Measurements from ENCODE around the gene RIMS4. TPM values are rescaled to one million over a fixed set of nuclear protein-coding genes. Genes with fewer than 3 reads are reported as not detected.

Gene RIMS4
- total and polyA plus RNA-seq, 2 donors = 0.14 to 0.21 TPM

GRCh38 chr20:44819936-44820335 lies 9.6 kb upstream of the RIMS4 start:
- Histone ChIP-seq H3K9me3 (ENCODE audit: control insufficient read depth in 2 of 2, insufficient read depth in 1 of 2, low read length in 1 of 2) (no peaks in the 10 kb centered on the region), H3K27me3 (ENCODE audit: control insufficient read depth in 2 of 2, insufficient read depth in 1 of 2, low read length in 1 of 2) (peaks cover 0 to 11% of the 10 kb centered on the region in 2 donors), H3K4me1 (ENCODE audit: control insufficient read depth in 2 of 2, insufficient read depth in 2 of 2, low read length in 2 of 2) (no peaks in the 10 kb centered on the region), H3K36me3 (ENCODE audit: control insufficient read depth in 2 of 2, insufficient read depth in 2 of 2, low read length in 1 of 2) (no peaks in the 10 kb centered on the region), H3K27ac (ENCODE audit: low read depth in 1 of 2, low read length in 1 of 2) (no peak overlapping the region), H3K4me3 (ENCODE audit: low read length in 2 of 2) (no peak overlapping the region)
- DNase-seq (ENCODE audit: low read depth in 6 of 9, low spot score in 9 of 9) = no peak
- 91% methylated on average over 4 of the region's 4 CpGs for WGBS

GRCh38 chr20:44817143-44817910 lies 7.0 kb upstream of the RIMS4 start:
- WGBS = 89% methylated on average over 6 of the region's 6 CpGs
- H3K9me3 ChIP-seq (ENCODE audit: control insufficient read depth in 2 of 2, insufficient read depth in 1 of 2, low read length in 1 of 2) = no peaks in the 10 kb centered on the region
- H3K4me3 ChIP-seq (ENCODE audit: low read length in 2 of 2) = no peak overlapping the region
- DNase-seq (ENCODE audit: low read depth in 6 of 9, low spot score in 9 of 9) = no peak
- no peaks in the 10 kb centered on the region for H3K36me3 ChIP-seq (ENCODE audit: control insufficient read depth in 2 of 2, insufficient read depth in 2 of 2, low read length in 1 of 2)
- H3K4me1 ChIP-seq (ENCODE audit: control insufficient read depth in 2 of 2, insufficient read depth in 2 of 2, low read length in 2 of 2) = no peaks in the 10 kb centered on the region
- H3K27ac ChIP-seq (ENCODE audit: low read depth in 1 of 2, low read length in 1 of 2) = no peak overlapping the region
- peaks cover 8 to 16% of the 10 kb centered on the region in 2 donors for H3K27me3 ChIP-seq (ENCODE audit: control insufficient read depth in 2 of 2, insufficient read depth in 1 of 2, low read length in 1 of 2)

GRCh38 chr20:44814937-44815336 lies 4.6 kb upstream of the RIMS4 start:
- H3K27ac ChIP-seq (ENCODE audit: low read depth in 1 of 2, low read length in 1 of 2) = no peak overlapping the region
- H3K36me3 ChIP-seq (ENCODE audit: control insufficient read depth in 2 of 2, insufficient read depth in 2 of 2, low read length in 1 of 2) = no peaks in the 10 kb centered on the region
- no peak for DNase-seq (ENCODE audit: low read depth in 6 of 9, low spot score in 9 of 9)
- peaks cover 0 to 5% of the 10 kb centered on the region in 2 donors for H3K9me3 ChIP-seq (ENCODE audit: control insufficient read depth in 2 of 2, insufficient read depth in 1 of 2, low read length in 1 of 2)
- WGBS = 97% methylated on average over 5 of the region's 5 CpGs
- H3K4me1 ChIP-seq (ENCODE audit: control insufficient read depth in 2 of 2, insufficient read depth in 2 of 2, low read length in 2 of 2) = no peaks in the 10 kb centered on the region
- H3K4me3 ChIP-seq (ENCODE audit: low read length in 2 of 2) = no peak overlapping the region
- peaks cover 31 to 36% of the 10 kb centered on the region in 2 donors for H3K27me3 ChIP-seq (ENCODE audit: control insufficient read depth in 2 of 2, insufficient read depth in 1 of 2, low read length in 1 of 2)

GRCh38 chr20:44811150-44811685 lies 872 bp upstream of the RIMS4 start:
- Histone ChIP-seq H3K27me3 (ENCODE audit: control insufficient read depth in 2 of 2, insufficient read depth in 1 of 2, low read length in 1 of 2) (peaks cover 60 to 63% of the 10 kb centered on the region in 2 donors), H3K27ac (ENCODE audit: low read depth in 1 of 2, low read length in 1 of 2) (no peak overlapping the region), H3K4me1 (ENCODE audit: control insufficient read depth in 2 of 2, insufficient read depth in 2 of 2, low read length in 2 of 2) (no peaks in the 10 kb centered on the region), H3K4me3 (ENCODE audit: low read length in 2 of 2) (no peak overlapping the region), H3K9me3 (ENCODE audit: control insufficient read depth in 2 of 2, insufficient read depth in 1 of 2, low read length in 1 of 2) (peaks cover 0 to 5% of the 10 kb centered on the region in 2 donors), H3K36me3 (ENCODE audit: control insufficient read depth in 2 of 2, insufficient read depth in 2 of 2, low read length in 1 of 2) (no peaks in the 10 kb centered on the region)
- no peak for DNase-seq (ENCODE audit: low read depth in 6 of 9, low spot score in 9 of 9)
- WGBS = 88% methylated on average over 15 of the region's 15 CpGs

GRCh38 chr20:44810061-44810390 lies 320 bp downstream of the RIMS4 start:
- no peak for DNase-seq (ENCODE audit: low read depth in 6 of 9, low spot score in 9 of 9)
- H3K4me3 ChIP-seq (ENCODE audit: low read length in 2 of 2) = peak overlapping the region in 1 of 2 donors; percentile 14
- H3K9me3 ChIP-seq (ENCODE audit: control insufficient read depth in 2 of 2, insufficient read depth in 1 of 2, low read length in 1 of 2) = peaks cover 0 to 5% of the 10 kb centered on the region in 2 donors
- H3K4me1 ChIP-seq (ENCODE audit: control insufficient read depth in 2 of 2, insufficient read depth in 2 of 2, low read length in 2 of 2) = no peaks in the 10 kb centered on the region
- 1% methylated on average over 49 of the region's 49 CpGs for WGBS
- H3K36me3 ChIP-seq (ENCODE audit: control insufficient read depth in 2 of 2, insufficient read depth in 2 of 2, low read length in 1 of 2) = no peaks in the 10 kb centered on the region
- H3K27me3 ChIP-seq (ENCODE audit: control insufficient read depth in 2 of 2, insufficient read depth in 1 of 2, low read length in 1 of 2) = peaks cover 62 to 70% of the 10 kb centered on the region in 2 donors
- H3K27ac ChIP-seq (ENCODE audit: low read depth in 1 of 2, low read length in 1 of 2) = no peak overlapping the region

DNA sequence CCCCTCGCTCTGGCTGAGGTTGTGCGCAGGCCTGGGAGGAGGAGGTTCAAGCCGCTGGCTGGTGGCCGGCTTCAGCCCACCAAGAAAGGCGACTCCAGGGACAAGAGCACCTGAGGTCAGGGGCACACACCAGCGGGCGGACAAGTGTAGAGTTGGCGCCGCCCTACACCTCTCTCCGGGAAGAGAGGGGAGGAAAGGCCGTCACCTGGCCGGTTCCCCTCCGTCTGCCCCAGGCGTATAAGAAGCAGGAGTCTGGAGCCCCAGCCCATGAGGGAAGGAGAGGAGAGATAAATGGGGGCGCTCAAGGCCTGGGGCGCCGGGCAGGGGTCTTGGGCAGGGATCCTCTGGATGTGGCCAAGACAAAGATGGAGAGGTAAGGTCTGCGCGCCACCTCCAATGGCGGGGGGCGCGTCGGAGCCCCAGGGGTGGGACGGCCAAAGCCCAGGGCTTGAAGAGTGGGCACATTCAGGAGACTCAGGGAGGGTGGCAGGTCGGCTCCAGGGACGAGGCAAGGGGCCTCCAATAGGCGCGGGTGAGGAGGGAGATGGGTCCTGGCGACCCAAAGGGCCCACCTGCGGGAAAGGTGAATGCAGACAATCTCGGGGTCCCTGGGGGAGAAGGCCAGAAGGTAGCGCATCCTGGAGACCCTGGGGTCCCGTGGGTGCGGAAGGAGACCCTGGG lies 826 bp downstream of the RIMS4 start:
- 15% methylated on average over 34 of the region's 34 CpGs for WGBS
- H3K4me1 ChIP-seq (ENCODE audit: control insufficient read depth in 2 of 2, insufficient read depth in 2 of 2, low read length in 2 of 2) = no peaks in the 10 kb centered on the region
- peaks cover 0 to 5% of the 10 kb centered on the region in 2 donors for H3K9me3 ChIP-seq (ENCODE audit: control insufficient read depth in 2 of 2, insufficient read depth in 1 of 2, low read length in 1 of 2)
- peaks cover 64 to 74% of the 10 kb centered on the region in 2 donors for H3K27me3 ChIP-seq (ENCODE audit: control insufficient read depth in 2 of 2, insufficient read depth in 1 of 2, low read length in 1 of 2)
- H3K4me3 ChIP-seq (ENCODE audit: low read length in 2 of 2) = no peak overlapping the region
- no peaks in the 10 kb centered on the region for H3K36me3 ChIP-seq (ENCODE audit: control insufficient read depth in 2 of 2, insufficient read depth in 2 of 2, low read length in 1 of 2)
- DNase-seq (ENCODE audit: low read depth in 6 of 9, low spot score in 9 of 9) = no peak
- no peak overlapping the region for H3K27ac ChIP-seq (ENCODE audit: low read depth in 1 of 2, low read length in 1 of 2)

DNA sequence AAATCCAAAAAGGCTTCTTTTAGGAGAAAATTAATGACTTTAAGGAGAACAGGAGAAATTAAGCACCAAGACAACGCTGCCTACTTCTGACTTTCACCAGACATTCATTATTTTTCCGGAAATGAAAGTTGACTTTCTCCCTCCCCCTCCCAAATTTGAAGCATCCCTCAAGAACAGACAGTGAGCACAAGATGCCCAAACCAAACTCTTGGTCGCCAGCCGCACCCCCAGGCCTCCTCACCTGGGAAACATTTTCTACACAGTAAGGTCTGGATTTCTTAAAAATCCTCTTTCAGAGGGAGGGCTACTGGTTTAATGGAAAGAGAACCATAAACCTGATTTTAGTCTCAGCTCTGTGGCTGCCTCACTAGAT lies 2.7 kb downstream of the RIMS4 start:
- H3K27ac ChIP-seq (ENCODE audit: low read depth in 1 of 2, low read length in 1 of 2) = no peak overlapping the region
- no peaks in the 10 kb centered on the region for H3K36me3 ChIP-seq (ENCODE audit: control insufficient read depth in 2 of 2, insufficient read depth in 2 of 2, low read length in 1 of 2)
- H3K9me3 ChIP-seq (ENCODE audit: control insufficient read depth in 2 of 2, insufficient read depth in 1 of 2, low read length in 1 of 2) = peaks cover 0 to 5% of the 10 kb centered on the region in 2 donors
- no peaks in the 10 kb centered on the region for H3K4me1 ChIP-seq (ENCODE audit: control insufficient read depth in 2 of 2, insufficient read depth in 2 of 2, low read length in 2 of 2)
- no peak overlapping the region for H3K4me3 ChIP-seq (ENCODE audit: low read length in 2 of 2)
- WGBS = 91% methylated on average over 4 of the region's 4 CpGs
- no peak for DNase-seq (ENCODE audit: low read depth in 6 of 9, low spot score in 9 of 9)
- H3K27me3 ChIP-seq (ENCODE audit: control insufficient read depth in 2 of 2, insufficient read depth in 1 of 2, low read length in 1 of 2) = peaks cover 59 to 82% of the 10 kb centered on the region in 2 donors

DNA sequence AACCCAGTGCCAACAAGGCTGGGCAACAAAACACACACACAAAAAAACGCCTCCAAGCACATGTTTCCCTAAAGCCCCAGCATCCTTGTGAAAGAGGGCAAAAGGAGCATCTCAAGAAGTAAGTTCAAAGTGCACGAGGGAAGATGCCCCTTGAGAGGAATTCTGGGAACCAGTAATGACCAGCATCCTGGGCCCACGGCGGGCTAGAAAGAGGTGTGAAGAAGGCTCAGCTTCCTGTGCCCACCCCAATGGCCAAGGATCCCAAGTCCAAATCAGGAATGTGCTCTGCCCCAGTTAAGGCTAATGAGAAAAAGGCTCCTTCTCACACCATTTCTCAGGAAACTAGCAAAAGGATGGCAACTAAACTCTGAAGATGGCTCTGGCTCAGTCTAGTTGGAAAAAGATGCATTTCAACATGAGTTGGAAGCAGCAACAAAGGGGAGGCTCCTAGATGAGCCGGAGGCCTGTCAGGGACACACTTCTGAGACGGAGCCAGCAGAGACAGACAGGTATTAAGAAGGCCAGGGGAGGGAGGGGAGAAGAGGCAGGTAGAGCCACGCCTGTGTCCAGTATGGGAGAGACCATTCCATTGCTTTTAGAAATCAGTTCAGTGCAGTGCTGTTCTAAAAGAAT lies 3.2 kb downstream of the RIMS4 start:
- 69% methylated on average over 7 of the region's 7 CpGs for WGBS
- peaks cover 55 to 80% of the 10 kb centered on the region in 2 donors for H3K27me3 ChIP-seq (ENCODE audit: control insufficient read depth in 2 of 2, insufficient read depth in 1 of 2, low read length in 1 of 2)
- no peak overlapping the region for H3K27ac ChIP-seq (ENCODE audit: low read depth in 1 of 2, low read length in 1 of 2)

More for the DNA sequence above, 3.2 kb downstream of the RIMS4 start:
- peaks cover 0 to 5% of the 10 kb centered on the region in 2 donors for H3K9me3 ChIP-seq (ENCODE audit: control insufficient read depth in 2 of 2, insufficient read depth in 1 of 2, low read length in 1 of 2)
- H3K4me1 ChIP-seq (ENCODE audit: control insufficient read depth in 2 of 2, insufficient read depth in 2 of 2, low read length in 2 of 2) = no peaks in the 10 kb centered on the region
- H3K36me3 ChIP-seq (ENCODE audit: control insufficient read depth in 2 of 2, insufficient read depth in 2 of 2, low read length in 1 of 2) = no peaks in the 10 kb centered on the region
- no peak for DNase-seq (ENCODE audit: low read depth in 6 of 9, low spot score in 9 of 9)
- H3K4me3 ChIP-seq (ENCODE audit: low read length in 2 of 2) = no peak overlapping the region

Measured in thymus (tissue), 11 donors.